ENCODE measurements around the gene LRATD1.

GRCh38 chr2:14634489-14635390, 2.2 kb downstream of the LRATD1 start:
- TF ChIP-seq USF2 (IDR thresholded peaks at IDR 0.05; ENCODE audit: borderline replicate concordance, low read depth, low read length) (no peak), SRF (IDR thresholded peaks at IDR 0.05; ENCODE audit: low read depth in 2 of 2, low read length in 2 of 2) (no peak), TAF1 (IDR thresholded peaks at IDR 0.05; ENCODE audit: borderline replicate concordance, low read depth, low read length) (no peak), RAD51 (IDR thresholded peaks at IDR 0.05) (no peak), CREM (IDR thresholded peaks at IDR 0.05; ENCODE audit: low read depth) (no peak), ZBTB4 (CRISPR knock-in tag; IDR thresholded peaks at IDR 0.05) (no peak), TCF3 (IDR thresholded peaks at IDR 0.05; ENCODE audit: borderline replicate concordance, insufficient read depth, low read depth, low read length) (no peak)
- TF ChIP-seq, protein P1, sequence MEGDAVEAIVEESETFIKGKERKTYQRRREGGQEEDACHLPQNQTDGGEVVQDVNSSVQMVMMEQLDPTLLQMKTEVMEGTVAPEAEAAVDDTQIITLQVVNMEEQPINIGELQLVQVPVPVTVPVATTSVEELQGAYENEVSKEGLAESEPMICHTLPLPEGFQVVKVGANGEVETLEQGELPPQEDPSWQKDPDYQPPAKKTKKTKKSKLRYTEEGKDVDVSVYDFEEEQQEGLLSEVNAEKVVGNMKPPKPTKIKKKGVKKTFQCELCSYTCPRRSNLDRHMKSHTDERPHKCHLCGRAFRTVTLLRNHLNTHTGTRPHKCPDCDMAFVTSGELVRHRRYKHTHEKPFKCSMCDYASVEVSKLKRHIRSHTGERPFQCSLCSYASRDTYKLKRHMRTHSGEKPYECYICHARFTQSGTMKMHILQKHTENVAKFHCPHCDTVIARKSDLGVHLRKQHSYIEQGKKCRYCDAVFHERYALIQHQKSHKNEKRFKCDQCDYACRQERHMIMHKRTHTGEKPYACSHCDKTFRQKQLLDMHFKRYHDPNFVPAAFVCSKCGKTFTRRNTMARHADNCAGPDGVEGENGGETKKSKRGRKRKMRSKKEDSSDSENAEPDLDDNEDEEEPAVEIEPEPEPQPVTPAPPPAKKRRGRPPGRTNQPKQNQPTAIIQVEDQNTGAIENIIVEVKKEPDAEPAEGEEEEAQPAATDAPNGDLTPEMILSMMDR (IDR thresholded peaks at IDR 0.05 in 2 of 3, conservative IDR thresholded peaks at IDR 0.05 in 1 of 3; ENCODE audit: control insufficient read depth in 2 of 3, extremely low read depth in 1 of 3, insufficient read depth in 1 of 3, low read depth in 3 of 3, low read length in 3 of 3) = peak in 1 of 3 experiments; percentile 9; a peak in 1 of 6 replicates
